Esophagus squamous epithelium (tissue), 4 donors: ENCODE measurements around the gene PEX3.

Experiments used
- POLR2A ChIP-seq, 4 donors: fragments of 450-650 bp; IDR thresholded peaks; one replicate each; pipeline ENCODE4 v1.6.1; 2017; ENCODE audit warnings: antibody characterized with exemption in 4 of 4, mild to moderate bottlenecking in 4 of 4, moderate library complexity in 3 of 4
- TF ChIP-seq, protein P1 (sequence below), 6 experiments: fragments of 450-650 bp in 4 of 6; fragments of 200-600 bp in 2 of 6; sonication (generic) in 2 of 6; IDR thresholded peaks; one replicate each; pipeline ENCODE4 v1.5.1; 2016 to 2019; ENCODE audit warnings: antibody characterized with exemption in 6 of 6, mild to moderate bottlenecking in 4 of 6, moderate library complexity in 4 of 6

DNA sequence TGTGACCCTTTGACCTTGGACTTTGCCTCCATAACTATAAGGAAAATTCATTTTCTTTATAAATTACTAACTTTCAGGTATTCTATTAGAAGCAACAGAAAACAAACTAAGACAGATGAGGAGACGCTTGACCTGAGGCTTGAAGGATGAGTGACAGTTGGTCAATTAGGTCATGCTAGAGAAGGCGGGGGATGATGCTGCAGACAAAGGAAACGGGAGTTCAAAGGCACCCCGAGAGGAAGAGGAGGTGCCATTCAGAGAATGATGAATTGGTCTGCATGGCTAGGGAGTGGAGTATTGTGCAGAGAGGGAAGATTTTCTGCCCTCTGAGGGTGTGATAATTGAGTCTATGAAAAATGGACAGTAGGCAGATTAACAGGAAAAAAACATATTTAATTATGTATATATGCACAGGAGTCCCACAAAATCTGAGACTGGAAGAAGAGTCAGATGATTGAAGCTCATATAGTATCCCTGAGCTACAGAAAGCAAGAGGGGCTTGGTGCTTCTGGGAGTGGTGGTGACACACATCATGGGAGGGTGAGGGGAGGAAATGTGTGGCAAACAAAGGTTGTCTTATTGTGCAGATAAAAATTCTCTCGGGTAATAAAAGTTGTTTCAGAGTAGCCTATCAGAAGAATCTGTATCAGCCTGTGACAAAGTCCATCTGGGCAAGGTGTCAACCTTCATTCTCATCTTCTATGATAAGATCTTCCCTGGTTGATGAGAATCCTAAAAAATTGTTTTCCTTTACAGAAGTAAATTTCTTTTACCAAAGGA lies 81.3 kb downstream of the PEX3 start:
- TF ChIP-seq, protein P1, sequence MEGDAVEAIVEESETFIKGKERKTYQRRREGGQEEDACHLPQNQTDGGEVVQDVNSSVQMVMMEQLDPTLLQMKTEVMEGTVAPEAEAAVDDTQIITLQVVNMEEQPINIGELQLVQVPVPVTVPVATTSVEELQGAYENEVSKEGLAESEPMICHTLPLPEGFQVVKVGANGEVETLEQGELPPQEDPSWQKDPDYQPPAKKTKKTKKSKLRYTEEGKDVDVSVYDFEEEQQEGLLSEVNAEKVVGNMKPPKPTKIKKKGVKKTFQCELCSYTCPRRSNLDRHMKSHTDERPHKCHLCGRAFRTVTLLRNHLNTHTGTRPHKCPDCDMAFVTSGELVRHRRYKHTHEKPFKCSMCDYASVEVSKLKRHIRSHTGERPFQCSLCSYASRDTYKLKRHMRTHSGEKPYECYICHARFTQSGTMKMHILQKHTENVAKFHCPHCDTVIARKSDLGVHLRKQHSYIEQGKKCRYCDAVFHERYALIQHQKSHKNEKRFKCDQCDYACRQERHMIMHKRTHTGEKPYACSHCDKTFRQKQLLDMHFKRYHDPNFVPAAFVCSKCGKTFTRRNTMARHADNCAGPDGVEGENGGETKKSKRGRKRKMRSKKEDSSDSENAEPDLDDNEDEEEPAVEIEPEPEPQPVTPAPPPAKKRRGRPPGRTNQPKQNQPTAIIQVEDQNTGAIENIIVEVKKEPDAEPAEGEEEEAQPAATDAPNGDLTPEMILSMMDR (IDR thresholded peaks at IDR 0.05), result no peak
- TF ChIP-seq POLR2A (IDR thresholded peaks at IDR 0.05), result no peak
